ENCODE results near the gene PTPRB. TPM values are rescaled to one million over a fixed set of nuclear protein-coding genes. Genes with fewer than 3 reads are reported as not detected.

The PTPRB gene
- total RNA-seq, 4 donors from 2014 or later: 20.2 to 92.1 (median 56.7) TPM

DNA sequence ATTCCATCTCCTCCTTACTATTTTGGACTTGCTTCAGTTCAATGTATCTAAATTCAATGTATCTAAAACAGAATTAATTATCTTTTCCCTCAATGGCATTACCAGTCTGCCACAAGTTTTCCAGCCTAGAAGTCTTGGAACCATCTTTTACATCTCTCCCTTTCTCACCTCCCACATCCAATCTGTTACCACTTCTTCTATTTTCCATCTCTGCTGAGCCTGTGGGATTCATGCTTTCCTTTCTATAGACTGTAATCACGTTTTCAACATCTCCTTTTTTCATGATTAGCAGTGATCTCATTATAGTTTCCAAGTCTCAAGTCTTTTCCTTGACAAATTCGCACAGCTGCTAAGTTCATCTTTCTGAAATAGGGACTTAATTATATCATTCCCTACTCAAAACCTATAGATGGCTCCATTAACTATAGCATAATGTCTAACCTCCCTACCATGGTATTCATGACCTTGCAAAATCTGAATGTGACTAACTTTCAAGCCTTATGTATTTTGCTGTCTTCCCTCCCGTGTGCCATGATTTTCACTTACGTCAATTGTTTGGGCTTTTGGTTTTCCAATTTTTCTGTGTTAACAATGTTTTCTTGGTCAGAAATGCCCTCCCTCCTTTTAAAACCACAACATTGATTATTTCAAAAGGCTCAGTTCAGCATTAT is 20.5 kb upstream of the PTPRB start:
- TF ChIP-seq, protein P1, sequence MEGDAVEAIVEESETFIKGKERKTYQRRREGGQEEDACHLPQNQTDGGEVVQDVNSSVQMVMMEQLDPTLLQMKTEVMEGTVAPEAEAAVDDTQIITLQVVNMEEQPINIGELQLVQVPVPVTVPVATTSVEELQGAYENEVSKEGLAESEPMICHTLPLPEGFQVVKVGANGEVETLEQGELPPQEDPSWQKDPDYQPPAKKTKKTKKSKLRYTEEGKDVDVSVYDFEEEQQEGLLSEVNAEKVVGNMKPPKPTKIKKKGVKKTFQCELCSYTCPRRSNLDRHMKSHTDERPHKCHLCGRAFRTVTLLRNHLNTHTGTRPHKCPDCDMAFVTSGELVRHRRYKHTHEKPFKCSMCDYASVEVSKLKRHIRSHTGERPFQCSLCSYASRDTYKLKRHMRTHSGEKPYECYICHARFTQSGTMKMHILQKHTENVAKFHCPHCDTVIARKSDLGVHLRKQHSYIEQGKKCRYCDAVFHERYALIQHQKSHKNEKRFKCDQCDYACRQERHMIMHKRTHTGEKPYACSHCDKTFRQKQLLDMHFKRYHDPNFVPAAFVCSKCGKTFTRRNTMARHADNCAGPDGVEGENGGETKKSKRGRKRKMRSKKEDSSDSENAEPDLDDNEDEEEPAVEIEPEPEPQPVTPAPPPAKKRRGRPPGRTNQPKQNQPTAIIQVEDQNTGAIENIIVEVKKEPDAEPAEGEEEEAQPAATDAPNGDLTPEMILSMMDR (IDR thresholded peaks at IDR 0.05; ENCODE audit: low read depth): no peak

DNA sequence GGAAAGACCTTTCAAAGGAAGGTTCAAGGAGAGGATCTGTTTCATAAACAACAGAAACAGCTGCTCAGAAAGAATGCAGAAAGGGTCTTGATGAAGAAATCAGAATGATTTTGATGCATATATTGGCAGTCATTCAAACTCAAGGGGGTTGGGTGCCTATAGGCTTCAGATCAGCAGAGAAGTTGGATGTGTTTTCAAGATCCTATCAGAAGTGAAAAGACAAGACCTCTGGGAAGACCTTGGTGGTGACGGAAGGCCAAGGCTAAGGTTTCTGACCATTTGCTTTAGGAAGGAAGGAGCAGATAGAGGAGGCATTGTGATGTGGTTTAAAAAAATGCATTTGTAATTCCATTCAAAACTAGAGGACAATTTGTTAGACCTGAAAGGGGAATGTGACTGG is 15.2 kb upstream of the PTPRB start:
- TF ChIP-seq, protein P1 (IDR thresholded peaks at IDR 0.05; ENCODE audit: low read depth): no peak

DNA sequence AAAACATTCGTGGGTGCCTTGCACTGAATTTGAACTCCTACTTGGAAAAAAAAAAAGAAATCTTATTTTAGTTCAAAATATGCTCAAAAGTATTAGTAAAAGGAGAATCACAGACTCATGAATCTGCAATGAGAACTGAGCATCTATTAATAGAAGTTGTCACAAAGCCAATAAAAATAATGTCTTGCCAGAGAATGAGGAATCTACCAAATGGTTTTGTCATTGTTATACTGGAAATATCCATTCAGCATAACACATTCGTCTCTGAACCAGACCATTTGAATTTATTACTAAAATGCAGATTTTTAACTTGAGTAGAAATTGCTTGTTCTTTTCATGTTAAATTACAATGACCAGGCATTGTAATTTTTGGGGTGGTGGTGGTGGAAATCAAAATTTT is 11.6 kb upstream of the PTPRB start:
- TF ChIP-seq, protein P1 (IDR thresholded peaks at IDR 0.05; ENCODE audit: low read depth): no peak

DNA sequence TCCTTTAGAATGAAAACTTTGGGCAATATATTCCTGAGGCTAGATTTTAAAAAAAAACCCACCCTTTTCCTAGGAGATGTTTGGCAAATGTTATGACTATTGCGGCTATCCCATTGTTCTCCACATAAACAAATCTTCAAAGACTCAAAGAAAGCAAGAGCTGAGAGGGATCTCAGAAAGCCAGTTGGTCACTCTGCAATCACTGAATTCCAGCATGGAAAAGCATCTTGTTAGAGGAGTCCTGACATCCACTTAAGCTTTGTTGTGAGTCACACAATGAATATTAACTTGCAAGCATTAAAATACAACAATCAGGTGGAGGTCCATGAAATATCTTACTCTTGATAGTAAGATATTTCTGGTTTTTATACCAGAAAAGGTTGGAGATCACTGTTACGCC is 11.0 kb upstream of the PTPRB start:
- TF ChIP-seq, protein P1 (IDR thresholded peaks at IDR 0.05; ENCODE audit: low read depth): no peak

DNA sequence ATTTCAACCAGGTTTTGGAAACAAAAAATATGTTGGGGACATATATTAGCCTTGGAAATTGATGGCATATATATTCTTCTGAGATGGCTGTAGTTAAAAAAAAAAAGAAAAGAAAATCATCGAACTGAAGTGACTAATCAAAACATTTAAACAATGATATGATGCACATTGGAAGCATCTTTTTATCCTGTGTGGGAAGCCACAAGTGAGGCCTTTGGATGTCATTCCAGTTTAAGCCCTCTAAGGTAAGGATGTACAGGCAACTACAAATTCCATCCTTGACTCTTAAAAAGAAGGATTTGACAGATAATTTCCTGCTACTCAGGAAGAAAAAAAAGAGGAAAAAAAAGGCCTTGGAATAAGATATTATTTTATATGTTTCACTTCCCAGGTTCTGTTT is 9.6 kb upstream of the PTPRB start:
- TF ChIP-seq, protein P1 (IDR thresholded peaks at IDR 0.05; ENCODE audit: low read depth): no peak

DNA sequence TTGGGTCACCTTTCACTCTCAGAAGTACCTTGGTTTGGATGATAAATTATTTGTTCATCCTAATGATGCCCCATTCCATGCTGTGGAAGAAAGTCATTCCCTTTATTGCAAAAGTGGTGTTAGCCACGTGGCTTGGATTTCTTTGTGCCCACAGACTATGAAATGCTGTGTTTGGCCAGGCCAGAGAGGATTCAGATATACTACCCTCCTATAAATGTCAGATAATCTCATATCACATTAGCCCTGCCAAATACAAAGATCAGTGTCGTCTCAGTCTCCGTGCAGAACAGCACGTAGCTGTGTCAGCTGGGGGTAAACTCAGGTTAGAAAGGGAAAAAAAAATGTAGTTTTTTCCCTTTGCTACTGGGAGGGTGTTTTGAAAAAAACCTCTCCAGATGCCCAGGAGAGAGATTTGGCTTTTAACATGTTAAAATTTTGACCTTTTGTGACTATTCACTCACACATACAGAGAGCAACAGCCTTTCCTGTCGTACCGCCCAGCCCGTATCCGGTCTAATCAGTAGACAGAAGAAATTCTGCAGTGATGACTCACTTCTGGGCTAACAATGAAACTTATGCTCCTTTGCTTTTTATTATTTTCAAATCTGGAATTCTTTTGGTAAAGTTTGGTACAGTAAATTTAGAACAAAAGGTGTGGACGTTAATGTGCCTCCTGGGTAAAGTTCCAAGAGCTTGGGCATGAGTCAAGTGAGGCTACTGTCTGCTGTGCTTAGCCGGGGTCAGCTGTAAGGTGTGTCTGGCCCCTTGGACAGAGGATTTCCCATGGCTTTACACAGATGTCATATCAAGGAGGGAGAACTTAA is 8.5 kb upstream of the PTPRB start:
- TF ChIP-seq, protein P1 (IDR thresholded peaks at IDR 0.05; ENCODE audit: low read depth): no peak

DNA sequence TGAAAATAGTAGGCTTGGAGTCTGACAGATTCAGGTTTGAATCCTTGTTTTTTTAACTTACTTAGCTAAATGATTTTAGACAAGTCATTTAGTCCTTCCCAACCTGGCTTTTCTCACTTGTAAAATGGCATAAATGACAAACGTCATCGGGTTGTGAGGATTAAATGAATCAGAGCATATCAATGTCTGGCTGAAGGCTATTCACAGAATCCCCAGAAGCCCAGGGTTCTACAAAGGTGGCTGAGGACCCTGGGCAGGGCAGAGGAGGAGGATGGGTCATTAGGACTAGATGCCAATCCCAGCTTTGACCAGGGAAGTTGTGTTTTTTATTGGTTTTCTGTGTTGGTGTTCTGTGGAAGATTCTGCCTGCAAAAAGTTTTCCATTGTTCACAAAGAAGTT is 7.6 kb upstream of the PTPRB start:
- TF ChIP-seq, protein P1 (IDR thresholded peaks at IDR 0.05; ENCODE audit: low read depth): no peak

All from subcutaneous adipose tissue (tissue), 4 donors.